ENCODE results near the gene VAT1.

DNA sequence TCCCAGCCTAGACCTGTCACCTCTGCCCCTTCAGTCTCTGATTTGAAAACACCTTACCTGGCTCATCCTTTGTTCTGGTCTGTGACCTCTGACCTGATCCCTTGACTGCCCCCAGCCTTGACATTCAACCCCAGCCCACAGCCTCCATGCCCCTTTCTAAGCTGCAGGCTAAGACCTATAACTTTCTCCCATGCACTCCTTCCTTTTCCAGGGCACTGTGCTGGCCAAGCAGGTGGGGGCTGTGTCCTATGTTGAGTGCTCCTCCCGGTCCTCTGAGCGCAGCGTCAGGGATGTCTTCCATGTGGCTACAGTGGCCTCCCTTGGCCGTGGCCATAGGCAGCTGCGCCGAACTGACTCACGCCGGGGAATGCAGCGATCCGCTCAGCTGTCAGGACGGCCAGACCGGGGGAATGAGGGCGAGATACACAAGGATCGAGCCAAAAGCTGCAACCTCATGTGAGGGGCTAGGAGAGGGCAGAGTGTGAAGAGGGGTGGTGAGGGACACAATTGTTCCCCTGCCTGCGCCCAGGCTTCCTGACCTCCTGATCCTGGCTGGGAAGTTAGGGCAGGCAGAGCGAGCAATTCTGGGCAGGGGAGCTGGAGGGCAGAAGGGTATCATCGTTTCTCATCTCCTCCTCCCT lies 6.2 kb upstream of the VAT1 start:
- TF ChIP-seq POLR2A (IDR thresholded peaks at IDR 0.05), result no peak
- TF ChIP-seq, protein P1, sequence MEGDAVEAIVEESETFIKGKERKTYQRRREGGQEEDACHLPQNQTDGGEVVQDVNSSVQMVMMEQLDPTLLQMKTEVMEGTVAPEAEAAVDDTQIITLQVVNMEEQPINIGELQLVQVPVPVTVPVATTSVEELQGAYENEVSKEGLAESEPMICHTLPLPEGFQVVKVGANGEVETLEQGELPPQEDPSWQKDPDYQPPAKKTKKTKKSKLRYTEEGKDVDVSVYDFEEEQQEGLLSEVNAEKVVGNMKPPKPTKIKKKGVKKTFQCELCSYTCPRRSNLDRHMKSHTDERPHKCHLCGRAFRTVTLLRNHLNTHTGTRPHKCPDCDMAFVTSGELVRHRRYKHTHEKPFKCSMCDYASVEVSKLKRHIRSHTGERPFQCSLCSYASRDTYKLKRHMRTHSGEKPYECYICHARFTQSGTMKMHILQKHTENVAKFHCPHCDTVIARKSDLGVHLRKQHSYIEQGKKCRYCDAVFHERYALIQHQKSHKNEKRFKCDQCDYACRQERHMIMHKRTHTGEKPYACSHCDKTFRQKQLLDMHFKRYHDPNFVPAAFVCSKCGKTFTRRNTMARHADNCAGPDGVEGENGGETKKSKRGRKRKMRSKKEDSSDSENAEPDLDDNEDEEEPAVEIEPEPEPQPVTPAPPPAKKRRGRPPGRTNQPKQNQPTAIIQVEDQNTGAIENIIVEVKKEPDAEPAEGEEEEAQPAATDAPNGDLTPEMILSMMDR (IDR thresholded peaks at IDR 0.05), result no peak

Data from ovary (tissue), 3 donors.